Endometrial microvascular endothelial cells (primary cell): Measurements from ENCODE around the gene ETFDH. TPM values are rescaled to one million over a fixed set of nuclear protein-coding genes. Genes with fewer than 3 reads are reported as not detected.
"Not testable (repeated sequence)": the region's sequence is repeated elsewhere in the genome, so short reads cannot be mapped to it uniquely, and the experiment has no call there.

ENCODE experiments used
- in situ Hi-C: cut with HindIII; loops from 2 replicates; pipeline ENCODE4 v1.10.0; 2017; ENCODE audit warnings: low sequenced_read_pairs, low pct_unique_long_range_greater_than_20kb; ENCODE audit errors: inconsistent ontology term
- total RNA-seq: library from RNA; depleted of rRNA; stranded (reverse); fragments of >200 nt; gene quantifications from one replicate; pipeline ENCODE4 v1.2.3, GENCODE V29; 2015; ENCODE audit errors: inconsistent ontology term

The ETFDH gene
- 23.0 TPM for total RNA-seq

GRCh38 chr4:158671915-158672806 lies at the start of gene ETFDH:
Gene ETFDH, plus strand, starts transcription at chr4:158672296. Its CDS starts 161 bp downstream, at chr4:158672457.
- in situ Hi-C loops, result no loop called here

GRCh38 chr4:158624889-158625478 lies 47.1 kb upstream of the ETFDH start:
- in situ Hi-C loops, result no loop called here

GRCh38 chr4:158625544-158625943 lies 46.6 kb upstream of the ETFDH start:
- in situ Hi-C loops, result no loop called here

- in situ Hi-C loops, result no loop called here
Observed at GRCh38 chr4:158630893-158631292, 41.2 kb upstream of the ETFDH start.

- in situ Hi-C loops, result no loop called here
Observed at GRCh38 chr4:158636619-158637018, 35.5 kb upstream of the ETFDH start.

GRCh38 chr4:158644356-158644755 lies 27.7 kb upstream of the ETFDH start:
- in situ Hi-C loops, result no loop called here

- in situ Hi-C loops, result no loop called here
Observed at GRCh38 chr4:158644760-158645159, 27.3 kb upstream of the ETFDH start.

- in situ Hi-C loops, result no loop called here
Observed at GRCh38 chr4:158649111-158649680, 22.9 kb upstream of the ETFDH start.

GRCh38 chr4:158652920-158653319 lies 19.2 kb upstream of the ETFDH start:
- in situ Hi-C loops, result no loop called here

- in situ Hi-C loops, result no loop called here
Observed at GRCh38 chr4:158656439-158656838, 15.7 kb upstream of the ETFDH start.

GRCh38 chr4:158657291-158657690 lies 14.8 kb upstream of the ETFDH start:
- in situ Hi-C loops, result no loop called here

- in situ Hi-C loops, result not testable (repeated sequence)
Observed at GRCh38 chr4:158663255-158663654, 8.8 kb upstream of the ETFDH start.

GRCh38 chr4:158663707-158664625 lies 8.1 kb upstream of the ETFDH start:
- in situ Hi-C loops, result not testable (repeated sequence)

- in situ Hi-C loops, result no loop called here
Observed at GRCh38 chr4:158664806-158665205, 7.3 kb upstream of the ETFDH start.

- in situ Hi-C loops, result no loop called here
Observed at GRCh38 chr4:158666892-158667291, 5.2 kb upstream of the ETFDH start.

- in situ Hi-C loops, result no loop called here
Observed at GRCh38 chr4:158667651-158668198, 4.4 kb upstream of the ETFDH start.

- in situ Hi-C loops, result no loop called here
Observed at GRCh38 chr4:158669310-158669709, 2.8 kb upstream of the ETFDH start.

GRCh38 chr4:158670975-158671664 lies 976 bp upstream of the ETFDH start:
- in situ Hi-C loops, result no loop called here
